HepG2 (cell line): ENCODE results near the gene TMEM270. TPM values are rescaled to one million over a fixed set of nuclear protein-coding genes. Genes with fewer than 3 reads are reported as not detected.

Experiments used
- CBX1 ChIP-seq: IDR thresholded peaks from one replicate; pipeline ENCODE4 v1.6.1; 2016; ENCODE audit warnings: antibody characterized with exemption, low read depth
- ELF1 ChIP-seq: sonication (generic); formaldehyde crosslinking; IDR thresholded peaks from 2 replicates; pipeline ENCODE4 v1.4.0; 2020; ENCODE audit warnings: missing genetic modification reagents
- LBX2 ChIP-seq: sonication (generic); formaldehyde crosslinking; IDR thresholded peaks from 2 replicates; pipeline ENCODE4 v1.5.0; 2020; ENCODE audit warnings: missing genetic modification reagents, mild to moderate bottlenecking, borderline replicate concordance
- MED1 ChIP-seq: sonication (generic); formaldehyde crosslinking; IDR thresholded peaks from 2 replicates; pipeline ENCODE4 v1.4.0; 2020; ENCODE audit warnings: missing genetic modification reagents
- NFATC3 ChIP-seq: sonication (generic); formaldehyde crosslinking; IDR thresholded peaks from 2 replicates; pipeline ENCODE4 v1.5.1; 2020; ENCODE audit warnings: mild to moderate bottlenecking, missing genetic modification reagents
- POLR2G ChIP-seq: fragments of 200-400 bp; formaldehyde crosslinking; IDR thresholded peaks from 2 replicates; pipeline ENCODE4 v1.6.1; 2018; ENCODE audit warnings: mild to moderate bottlenecking, low read depth, low read length, moderate library complexity
- SAFB2 ChIP-seq: sonication (generic); formaldehyde crosslinking; IDR thresholded peaks from 2 replicates; pipeline ENCODE4 v1.5.1; 2020; ENCODE audit warnings: missing genetic modification reagents, low read depth, mild to moderate bottlenecking, borderline replicate concordance
- SSRP1 ChIP-seq: IDR thresholded peaks from 2 replicates; pipeline ENCODE4 v1.6.1; 2016; ENCODE audit warnings: control low read depth
- TMF1 ChIP-seq: sonication (generic); formaldehyde crosslinking; IDR thresholded peaks from 2 replicates; pipeline ENCODE4 v1.8.1; 2022; ENCODE audit warnings: low read depth, missing genetic modification reagents
- XRCC5 ChIP-seq: fragments of 200-400 bp; formaldehyde crosslinking; optimal IDR thresholded peaks from 2 replicates; pipeline ENCODE3; 2017; ENCODE audit warnings: mild to moderate bottlenecking, low read length
- ZBTB25 ChIP-seq: IDR thresholded peaks from 2 replicates; pipeline ENCODE4 v1.6.1; 2018; ENCODE audit warnings: missing genetic modification reagents
- ZBTB39 ChIP-seq: sonication (generic); formaldehyde crosslinking; IDR thresholded peaks from 2 replicates; pipeline ENCODE4 v1.5.0; 2020; ENCODE audit warnings: missing genetic modification reagents
- ZBTB7A ChIP-seq: sonication (generic); formaldehyde crosslinking; IDR thresholded peaks from 2 replicates; pipeline ENCODE4 v1.8.0; 2022; ENCODE audit warnings: mild to moderate bottlenecking, missing genetic modification reagents
- ZNF180 ChIP-seq: sonication (generic); formaldehyde crosslinking; IDR thresholded peaks from 2 replicates; pipeline ENCODE4 v1.4.0; 2020; ENCODE audit warnings: low read depth, missing genetic modification reagents, borderline replicate concordance
- ZNF281 ChIP-seq: sonication (generic); formaldehyde crosslinking; IDR thresholded peaks from 2 replicates; pipeline ENCODE4 v1.4.0; 2020; ENCODE audit warnings: missing genetic modification reagents, borderline replicate concordance
- ZNF468 ChIP-seq: sonication (generic); formaldehyde crosslinking; IDR thresholded peaks from 2 replicates; pipeline ENCODE4 v1.8.0; 2022; ENCODE audit warnings: mild to moderate bottlenecking, moderate library complexity, missing genetic modification reagents
- ZNF556 ChIP-seq: sonication (generic); formaldehyde crosslinking; IDR thresholded peaks from 2 replicates; pipeline ENCODE4 v1.4.0; 2020; ENCODE audit warnings: mild to moderate bottlenecking, missing genetic modification reagents, borderline replicate concordance
- ZNF687 ChIP-seq: sonication (generic); formaldehyde crosslinking; IDR thresholded peaks from 2 replicates; pipeline ENCODE4 v1.5.1; 2020; ENCODE audit warnings: mild to moderate bottlenecking, missing genetic modification reagents, moderate library complexity
- polyA plus RNA-seq, 8 experiments: library from polyadenylated mRNA; depleted of rRNA in 3 of 8; stranded (reverse) in 7 of 8; unstranded in 1 of 8; fragments of >200 nt; fragmentation: Illumina TruSeq in 4 of 8; extraction: Trizol in 4 of 8; gene quantifications; 2 replicates each; pipeline versions ENCODE4 v1.2.1 to v1.2.3, GENCODE V29; 2011 to 2016; ENCODE audit warnings: low read depth in 4 of 8, missing spikeins in 1 of 8, mixed read lengths in 1 of 8; ENCODE audit not compliant: insufficient read depth in 1 of 8
- total RNA-seq, 5 experiments: library from RNA; depleted of rRNA; stranded (reverse); fragments of >200 nt; fragmentation: Illumina TruSeq; extraction: Trizol; gene quantifications; 2 replicates each; pipeline ENCODE4 v1.2.3, GENCODE V29; 2016; ENCODE audit warnings: low read depth in 1 of 5

Gene TMEM270
- total and polyA plus RNA-seq, 2 of the 13 experiments (the other 11 are each of a cell fraction or from before 2014, with no cell fraction given) = not detected

- TF ChIP-seq ZNF687 (CRISPR knock-in tag) (peak; percentile 43), SSRP1 (peak; percentile 40; the same call in 1 of the 2 replicates), LBX2 (CRISPR knock-in tag) (peak; percentile 76), CBX1 (no peak), ELF1 (no peak), NFATC3 (CRISPR knock-in tag) (0 out of 2 replicates have a peak, but pooled peaks have one; percentile 45), ZNF180 (CRISPR knock-in tag) (no peak), XRCC5 (no peak), TMF1 (CRISPR knock-in tag) (no peak), SAFB2 (CRISPR knock-in tag) (0 out of 2 replicates have a peak, but pooled peaks have one; percentile 4), ZBTB25 (CRISPR knock-in tag) (0 out of 2 replicates have a peak, but pooled peaks have one; percentile 25), ZBTB7A (peak; percentile 13; the same call in 1 of the 2 replicates), ZBTB39 (no peak), ZNF556 (CRISPR knock-in tag) (0 out of 2 replicates have a peak, but pooled peaks have one; percentile 19), ZNF281 (CRISPR knock-in tag) (peak; percentile 86), ZNF468 (no peak), MED1 (peak; percentile 46; the same call in 1 of the 2 replicates), POLR2G (peak; percentile 35; the same call in 1 of the 2 replicates)
- TF ChIP-seq, all 625 proteins: peak for 91
Observed at GRCh38 chr7:73831834-73832651, 28.9 kb upstream of the TMEM270 start (continued).
